Endothelial cell of umbilical vein (primary cell): ENCODE results near the gene TMIE. TPM values are rescaled to one million over a fixed set of nuclear protein-coding genes. Genes with fewer than 3 reads are reported as not detected.

Experiments used
- BruUV-seq: library from RNA; stranded (reverse); fragments of 400-500 nt; replicated peaks from 2 replicates; lab custom pipeline; 2021; lab: Mats Ljungman, UMichigan
- CTCF ChIA-PET: fragments of 300-600, 350-600 bp; sonication (Branson Sonifier 250); formaldehyde crosslinking; loops from one replicate; lab custom pipeline; 2021; ENCODE audit warnings: antibody characterized with exemption, inconsistent platforms; lab: Charles Lee
- POLR2A ChIA-PET: fragments of 300-600, 350-600 bp; sonication (Branson Sonifier 250); formaldehyde crosslinking; loops from one replicate; lab custom pipeline; 2021; ENCODE audit warnings: antibody characterized with exemption, inconsistent platforms; lab: Charles Lee
- DNase-seq: peaks from one replicate; pipeline ENCODE4 v3.0.0-alpha.2; 2011; ENCODE audit warnings: low read depth, low spot score
- FAIRE-seq: peaks from 2 replicates; lab custom pipeline; 2011; peaks lifted over from hg19 to GRCh38; lab: Jason Lieb, UNC
- H2AFZ ChIP-seq: 2 replicates; pipeline ENCODE4 v1.6.0; 2012; ENCODE audit warnings: low read depth, low read length, control low read depth, inconsistent platforms
- H3K27ac ChIP-seq: 2 replicates; pipeline ENCODE4 v1.5.1; 2011; ENCODE audit warnings: low read depth, mild to moderate bottlenecking, control low read depth, low read length, moderate library complexity; ENCODE audit not compliant: insufficient read depth
- H3K27me3 ChIP-seq, 2 experiments: 2 replicates each; pipeline versions ENCODE4 v1.6.0 to v1.6.1; 2011; ENCODE audit warnings: low read length in 2 of 2, mixed read lengths in 1 of 2; ENCODE audit not compliant: control insufficient read depth in 2 of 2, insufficient read depth in 2 of 2
- H3K36me3 ChIP-seq, 2 experiments: 2 replicates in 1 of 2; 3 replicates in 1 of 2; pipeline ENCODE4 v1.5.1; 2011; ENCODE audit warnings: low read length in 2 of 2, mild to moderate bottlenecking in 1 of 2, moderate library complexity in 1 of 2; ENCODE audit not compliant: control insufficient read depth in 2 of 2, insufficient read depth in 2 of 2; ENCODE audit errors: extremely low read depth in 1 of 2
- H3K4me1 ChIP-seq: 3 replicates; pipeline ENCODE4 v1.5.1; 2011; ENCODE audit warnings: mild to moderate bottlenecking, low read length; ENCODE audit not compliant: control insufficient read depth, insufficient read depth; ENCODE audit errors: extremely low read depth
- H3K4me2 ChIP-seq: 2 replicates; pipeline ENCODE4 v1.6.1; 2011; ENCODE audit warnings: low read length, control low read depth, mixed read lengths; ENCODE audit not compliant: insufficient read depth
- H3K4me3 ChIP-seq, 3 experiments: fragments of 200-600 bp in 1 of 3; sonication (generic), shearing (Covaris generic) in 1 of 3; replicated peaks in 1 of 3; 2 replicates each; pipeline ENCODE4 v1.5.1; 2011 to 2016; ENCODE audit warnings: control low read depth in 3 of 3, low read length in 3 of 3, mild to moderate bottlenecking in 2 of 3, inconsistent platforms in 1 of 3, low read depth in 1 of 3, moderate library complexity in 1 of 3; ENCODE audit not compliant: insufficient read depth in 1 of 3
- H3K79me2 ChIP-seq: 2 replicates; pipeline ENCODE4 v1.6.0; 2012; ENCODE audit warnings: low read length, inconsistent platforms; ENCODE audit not compliant: control insufficient read depth, insufficient read depth
- H3K9ac ChIP-seq: replicated peaks from 2 replicates; pipeline ENCODE3; 2011; ENCODE audit warnings: low read length, control low read depth; ENCODE audit not compliant: insufficient read depth; ENCODE audit errors: extremely low read depth
- H3K9me1 ChIP-seq: replicated peaks from 3 replicates; pipeline ENCODE4 v1.6.0; 2011; ENCODE audit warnings: mild to moderate bottlenecking, low read length; ENCODE audit not compliant: control insufficient read depth, insufficient read depth; ENCODE audit errors: extremely low read depth
- H3K9me3 ChIP-seq: replicated peaks from 2 replicates; pipeline ENCODE4 v1.5.1; 2012; ENCODE audit warnings: low read length, inconsistent platforms; ENCODE audit not compliant: control insufficient read depth, insufficient read depth
- H4K20me1 ChIP-seq: replicated peaks from 2 replicates; pipeline ENCODE3; 2011; ENCODE audit warnings: mild to moderate bottlenecking, low read length; ENCODE audit not compliant: control insufficient read depth, insufficient read depth; ENCODE audit errors: extremely low read depth
- CTCF ChIP-seq, 2 donors: IDR thresholded peaks; 1 replicate in 1 of 2; 2 replicates in 1 of 2; pipeline ENCODE4 v1.5.1; 2011; ENCODE audit warnings: low read length in 2 of 2, mild to moderate bottlenecking in 2 of 2, moderate library complexity in 2 of 2, control low read depth in 1 of 2, inconsistent platforms in 1 of 2, low read depth in 1 of 2; ENCODE audit not compliant: insufficient read depth in 1 of 2; ENCODE audit errors: extremely low read depth in 1 of 2
- EZH2 ChIP-seq: IDR thresholded peaks from 2 replicates; pipeline ENCODE4 v1.6.1; 2012; ENCODE audit warnings: borderline replicate concordance, low read depth, mild to moderate bottlenecking, moderate library complexity, low read length, inconsistent platforms; ENCODE audit not compliant: severe bottlenecking
- FOS ChIP-seq: IDR thresholded peaks from 2 replicates; pipeline ENCODE4 v1.6.1; 2011; ENCODE audit warnings: mild to moderate bottlenecking, low read length, moderate library complexity, borderline replicate concordance; ENCODE audit not compliant: insufficient read depth
- GATA2 ChIP-seq: IDR thresholded peaks from 2 replicates; pipeline ENCODE4 v1.7.0; 2011; ENCODE audit warnings: low read depth, mild to moderate bottlenecking, moderate library complexity, mixed read lengths, low read length; ENCODE audit not compliant: insufficient read length, insufficient read depth
- JUN ChIP-seq: IDR thresholded peaks from 2 replicates; pipeline ENCODE4 v1.6.1; 2011; ENCODE audit warnings: borderline replicate concordance, low read depth; ENCODE audit not compliant: insufficient read length, insufficient read depth
- MYC ChIP-seq: IDR thresholded peaks from one replicate; pipeline ENCODE4 v1.6.1; 2011; ENCODE audit warnings: mild to moderate bottlenecking, low read depth, low read length
- POLR2A ChIP-seq: IDR thresholded peaks from 2 replicates; pipeline ENCODE4 v1.6.1; 2012; ENCODE audit warnings: low read depth, mild to moderate bottlenecking, control low read depth, low read length
- POLR2AphosphoS5 ChIP-seq: IDR thresholded peaks from 2 replicates; pipeline ENCODE4 v1.6.1; 2012; ENCODE audit warnings: low read depth, mild to moderate bottlenecking, control low read depth, low read length, moderate library complexity; ENCODE audit not compliant: insufficient read depth
- dilution Hi-C: fragments of 300-500 bp; cut with MboI; formaldehyde crosslinking; loops from one replicate; pipeline ENCODE4 v1.15.0; 2019; ENCODE audit warnings: low sequenced_read_pairs; ENCODE audit not compliant: extremely low pct_ligation_motif_present
- intact Hi-C: fragments of 100-400 bp; cut with micrococcal nuclease; formaldehyde crosslinking; loops from one replicate; pipeline ENCODE4 v1.10.0; 2022
- polyA plus RNA-seq, 4 experiments: library from polyadenylated mRNA; depleted of rRNA in 3 of 4; stranded (reverse) in 3 of 4; unstranded in 1 of 4; fragments of >200 nt; gene quantifications; 2 replicates each; pipeline versions ENCODE4 v1.2.1 to v1.2.3, GENCODE V29; 2011 to 2012; ENCODE audit warnings: missing spikeins in 1 of 4
- total RNA-seq: library from RNA; stranded (reverse); gene quantifications from 2 replicates; pipeline ENCODE4 v1.2.3, GENCODE V29; 2021
- TF ChIP-seq, protein P1 (sequence below): IDR thresholded peaks from 2 replicates; pipeline ENCODE4 v1.6.1; 2011; ENCODE audit not compliant: insufficient read depth, insufficient read length

Gene TMIE
- total and polyA plus RNA-seq, 2 donors (not counting 3 experiments of a cell fraction or from before 2014, with no cell fraction given): 0.15 to 0.27 TPM

DNA sequence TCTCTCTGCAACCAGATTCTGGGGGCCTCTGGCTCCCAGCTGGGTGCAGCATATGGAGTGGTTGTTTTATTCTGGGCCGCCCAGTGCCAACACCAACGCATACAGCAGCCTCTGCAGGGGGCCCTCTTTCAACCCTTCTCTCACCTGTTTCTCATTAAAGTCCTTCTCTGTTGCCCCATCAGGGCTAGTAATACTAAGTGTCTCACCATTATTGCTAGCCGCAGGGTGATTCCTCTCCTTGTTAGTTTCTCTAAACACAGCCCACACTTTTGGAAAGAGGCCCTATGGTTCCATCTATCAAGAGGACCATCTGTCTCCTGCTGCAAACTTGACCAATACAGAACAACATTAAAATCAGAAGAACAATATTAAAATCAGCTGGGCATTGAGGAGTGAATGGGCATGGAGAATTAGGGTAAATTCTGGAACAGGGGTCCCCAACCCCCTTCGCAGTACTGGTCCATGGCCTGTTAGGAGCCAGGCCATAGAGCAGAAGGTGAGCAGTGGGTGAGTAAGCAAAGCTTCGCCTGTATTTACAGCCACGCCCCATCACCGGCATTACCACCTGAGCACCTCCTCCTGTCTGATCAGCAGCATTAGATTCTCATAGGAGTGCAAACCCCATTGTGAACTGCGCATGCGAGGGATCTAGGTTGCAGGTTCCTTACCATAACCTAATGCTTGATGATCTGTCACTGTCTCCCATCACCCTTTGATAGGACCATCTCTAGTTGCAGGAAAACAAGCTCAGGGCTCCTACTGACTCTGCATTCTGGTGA, 44.2 kb upstream of the TMIE start:
- Histone ChIP-seq H2AFZ (no peak overlapping the region), H3K4me2 (no peak overlapping the region), H3K79me2 (no peaks in the 10 kb centered on the region), H3K9ac (no peak overlapping the region), H3K27me3 (peaks cover 0 to 1% of the 10 kb centered on the region in 2 experiments), H4K20me1 (no peaks in the 10 kb centered on the region), H3K4me1 (no peaks in the 10 kb centered on the region), H3K4me3 (no peak overlapping the region), H3K9me3 (no peaks in the 10 kb centered on the region), H3K9me1 (no peaks in the 10 kb centered on the region), H3K36me3 (no peaks in the 10 kb centered on the region), H3K27ac (no peak overlapping the region)
- no TSS peak for BruUV-seq
- CTCF ChIA-PET: interaction anchor here (1.7 kb wide), 1 partner anchor 168 kb away, joined by 5 read pairs; no protein-coding TSS in a partner anchor
- DNase-seq: no peak
- intact Hi-C loops: no loop called here
- POLR2A ChIA-PET: no interaction called here
- no peak for FAIRE-seq
- dilution Hi-C loops: no loop called here
- no peak for TF ChIP-seq MYC
- no peak for TF ChIP-seq POLR2AphosphoS5
- TF ChIP-seq CTCF (IDR thresholded peaks at IDR 0.05; ENCODE audit: extremely low read depth in 1 of 2, insufficient read depth in 1 of 2, low read depth in 1 of 2, low read length in 2 of 2): no peak
- no peak for TF ChIP-seq EZH2
- no peak for TF ChIP-seq JUN
- TF ChIP-seq, protein P1, sequence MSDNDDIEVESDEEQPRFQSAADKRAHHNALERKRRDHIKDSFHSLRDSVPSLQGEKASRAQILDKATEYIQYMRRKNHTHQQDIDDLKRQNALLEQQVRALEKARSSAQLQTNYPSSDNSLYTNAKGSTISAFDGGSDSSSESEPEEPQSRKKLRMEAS: no peak
- no peak for TF ChIP-seq POLR2A
- no peak for TF ChIP-seq FOS
- TF ChIP-seq GATA2: no peak
